Testis (tissue), 2 donors: ENCODE results near the gene DNM3.

Experiments used
- CTCF ChIP-seq, 3 experiments: fragments of 450-650 bp in 2 of 3; fragments of 200-600 bp in 1 of 3; sonication (generic) in 1 of 3; IDR thresholded peaks; one replicate each; pipeline ENCODE4 v1.5.1; 2016 to 2019; ENCODE audit warnings: antibody characterized with exemption in 3 of 3, mild to moderate bottlenecking in 2 of 3, moderate library complexity in 1 of 3
- POLR2A ChIP-seq: fragments of 450-650 bp; IDR thresholded peaks from one replicate; pipeline ENCODE4 v1.6.1; 2017; ENCODE audit warnings: antibody characterized with exemption, mild to moderate bottlenecking, moderate library complexity

GRCh38 chr1:172277275-172277674 is 436.0 kb downstream of the DNM3 start:
- TF ChIP-seq CTCF (IDR thresholded peaks at IDR 0.05) (no peak), POLR2A (no peak)
